CD4-positive, alpha-beta memory T cell (primary cell): ENCODE measurements around the gene CYTH4. TPM values are rescaled to one million over a fixed set of nuclear protein-coding genes. Genes with fewer than 3 reads are reported as not detected.
A peak's percentile ranks its signal among the peaks of the same experiment; 100 is the strongest.

Source experiments
- CTCF ChIA-PET: fragments of 350-600 bp; sonication (Branson Sonifier 250); formaldehyde crosslinking; loops from one replicate; lab custom pipeline; 2021; ENCODE audit warnings: inconsistent platforms; ENCODE audit not compliant: partially characterized antibody; lab: Charles Lee
- POLR2A ChIA-PET: fragments of 350-600 bp; sonication (Branson Sonifier 250); formaldehyde crosslinking; loops from one replicate; lab custom pipeline; 2021; ENCODE audit not compliant: partially characterized antibody; lab: Charles Lee
- DNase-seq, 5 donors: peaks; one replicate each; pipeline versions ENCODE4 v3.0.0 to v3.0.0-alpha.2; 2020 to 2022; ENCODE audit warnings: mixed read lengths in 1 of 5
- H3K27ac ChIP-seq: one replicate; pipeline ENCODE4 v1.7.0; 2013; ENCODE audit warnings: low read depth, low read length
- H3K27me3 ChIP-seq: 2 replicates; pipeline ENCODE4 v1.7.0; 2013; ENCODE audit warnings: mild to moderate bottlenecking, low read length, moderate library complexity; ENCODE audit not compliant: insufficient read depth
- H3K36me3 ChIP-seq: 2 replicates; pipeline ENCODE4 v1.7.0; 2013; ENCODE audit warnings: mild to moderate bottlenecking, low read length, moderate library complexity; ENCODE audit not compliant: insufficient read depth
- H3K4me1 ChIP-seq: 2 replicates; pipeline ENCODE4 v1.7.0; 2013; ENCODE audit warnings: mild to moderate bottlenecking, low read length, moderate library complexity; ENCODE audit not compliant: insufficient read depth
- H3K4me3 ChIP-seq, 2 donors: one replicate each; pipeline ENCODE4 v1.7.0; 2013; ENCODE audit warnings: low read length in 2 of 2, mild to moderate bottlenecking in 1 of 2
- H3K9me3 ChIP-seq, 2 donors: one replicate each; pipeline ENCODE4 v1.7.0; 2013; ENCODE audit warnings: low read length in 2 of 2, control low read depth in 1 of 2; ENCODE audit not compliant: control insufficient read depth in 1 of 2
- H3K27ac Mint-ChIP-seq, 7 donors: one replicate each; pipeline ENCODE4 v1.8.0; 2020 to 2021; ENCODE audit warnings: mixed read lengths in 7 of 7, mild to moderate bottlenecking in 6 of 7, inconsistent platforms in 3 of 7, moderate library complexity in 3 of 7
- H3K27me3 Mint-ChIP-seq, 2 donors: one replicate each; pipeline ENCODE4 v1.8.0; 2020 to 2021; ENCODE audit warnings: mixed read lengths in 2 of 2
- H3K36me3 Mint-ChIP-seq, 2 donors: one replicate each; pipeline ENCODE4 v1.8.0; 2020 to 2021; ENCODE audit warnings: mixed read lengths in 2 of 2, inconsistent platforms in 1 of 2, mild to moderate bottlenecking in 1 of 2
- H3K4me1 Mint-ChIP-seq, 4 donors: one replicate each; pipeline ENCODE4 v1.8.0; 2020 to 2021; ENCODE audit warnings: mixed read lengths in 4 of 4, mild to moderate bottlenecking in 1 of 4
- H3K4me3 Mint-ChIP-seq, 8 donors: one replicate each; pipeline ENCODE4 v1.8.0; 2020 to 2021; ENCODE audit warnings: mixed read lengths in 8 of 8, mild to moderate bottlenecking in 7 of 8, moderate library complexity in 6 of 8, inconsistent platforms in 3 of 8
- H3K9me3 Mint-ChIP-seq, 8 donors: one replicate each; pipeline ENCODE4 v1.8.0; 2020 to 2021; ENCODE audit warnings: mixed read lengths in 8 of 8, mild to moderate bottlenecking in 5 of 8, inconsistent platforms in 3 of 8, moderate library complexity in 1 of 8
- intact Hi-C: fragments of 100-400 bp; cut with micrococcal nuclease; formaldehyde crosslinking; loops from one replicate; pipeline ENCODE4 v1.15.1; 2023
- polyA plus RNA-seq, 2 donors: library from polyadenylated mRNA; unstranded; fragments of 300-500 nt; fragmentation: Illumina TruSeq; gene quantifications; one replicate each; pipeline ENCODE4 v1.2.3, GENCODE V29; 2021
- total RNA-seq, 2 experiments: library from RNA; stranded (reverse); gene quantifications; one replicate each; pipeline ENCODE4 v1.2.3, GENCODE V29; 2021

Gene CYTH4
- total and polyA plus RNA-seq, 4 experiments from 2014 or later, result 39.4 to 177 (median 113) TPM

DNA sequence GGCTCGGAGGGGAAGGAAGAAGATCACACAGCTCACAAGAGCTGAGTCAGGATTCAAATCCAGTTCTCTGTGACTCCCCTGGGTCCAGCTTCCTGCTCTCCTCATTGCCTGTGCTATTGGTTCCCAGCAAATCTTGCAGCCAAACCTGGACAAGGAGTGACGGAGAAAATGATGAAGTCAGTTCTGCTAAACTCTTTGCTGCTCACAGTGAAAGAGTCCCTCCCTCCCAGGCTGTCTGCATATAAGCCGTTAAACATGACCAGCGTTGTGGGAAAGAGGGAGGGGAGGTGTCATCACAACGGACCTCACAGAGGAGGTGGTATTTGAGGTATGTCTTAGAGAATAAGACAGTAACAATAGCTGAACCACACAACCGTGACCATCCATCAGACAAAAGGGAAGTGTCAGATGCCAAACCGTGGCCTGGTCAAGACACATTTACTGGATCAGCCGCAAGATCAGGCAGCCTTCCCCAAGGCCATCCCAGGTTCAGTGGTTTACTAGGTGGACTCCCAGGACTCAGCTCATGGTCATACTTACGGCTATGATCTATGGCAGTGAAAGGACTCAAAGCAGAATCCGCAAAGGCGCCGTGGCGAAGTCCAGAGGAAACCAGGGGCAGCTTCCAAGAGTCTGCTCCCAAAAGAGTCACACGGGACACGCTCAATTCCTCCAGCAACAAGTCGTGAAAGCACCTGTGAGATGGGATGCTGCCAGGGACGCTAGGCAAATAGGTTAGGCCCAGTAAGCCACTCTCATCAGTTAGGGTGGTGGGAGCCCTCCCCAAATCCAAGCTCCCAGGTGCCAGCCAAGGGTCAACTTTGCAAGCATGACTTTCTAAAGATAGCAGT is 2.8 kb upstream of the CYTH4 start:
- intact Hi-C loops, result no loop called here
- peak overlapping the region in 3 of 7 donors; percentile 2 to 35 (median 22) for H3K27ac Mint-ChIP-seq
- H3K9me3 Mint-ChIP-seq, result peaks cover 0 to 2% (median 0%) of the 10 kb centered on the region in 8 donors
- H3K4me3 Mint-ChIP-seq, result peak overlapping the region in 1 of 8 donors; percentile 39
- H3K27ac ChIP-seq, result no peak overlapping the region
- H3K4me1 Mint-ChIP-seq, result peaks cover 15 to 46% (median 23%) of the 10 kb centered on the region in 4 donors
- H3K4me1 ChIP-seq, result peaks cover 28% of the 10 kb centered on the region
- POLR2A ChIA-PET, result no interaction called here
- no peaks in the 10 kb centered on the region for H3K9me3 ChIP-seq
- DNase-seq, result no peak
- H3K4me3 ChIP-seq, result no peak overlapping the region
- no peaks in the 10 kb centered on the region for H3K36me3 ChIP-seq
- H3K27me3 Mint-ChIP-seq, result peaks cover 0 to 2% of the 10 kb centered on the region in 2 donors
- CTCF ChIA-PET, result interaction anchor here (1.4 to 5.0 kb wide), 3 partner anchors 19 to 27 kb away, joined by 3 to 23 read pairs (median 4); no protein-coding TSS in a partner anchor
- peaks cover 4 to 15% of the 10 kb centered on the region in 2 donors for H3K36me3 Mint-ChIP-seq
- H3K27me3 ChIP-seq, result no peaks in the 10 kb centered on the region

DNA sequence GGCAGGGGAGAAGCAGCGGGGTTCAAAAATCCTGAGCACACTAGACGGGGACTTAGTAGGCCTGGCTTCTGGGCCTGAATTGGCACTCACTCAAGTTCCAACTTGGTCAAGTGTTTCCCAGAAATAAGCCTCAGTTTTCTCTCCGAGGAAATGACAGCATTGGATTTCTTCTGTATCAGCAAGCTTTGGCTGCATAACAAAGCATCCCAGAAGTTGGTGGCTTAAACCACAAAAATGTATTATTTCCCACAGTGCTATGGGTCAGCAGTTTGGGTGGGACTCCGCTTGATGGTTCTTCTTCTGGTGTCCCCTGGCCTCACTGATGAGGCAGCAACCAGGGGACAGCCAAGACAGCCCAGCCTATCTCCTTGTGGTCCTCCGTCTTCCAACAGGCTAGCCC is 1.6 kb upstream of the CYTH4 start:
- H3K27me3 Mint-ChIP-seq, result peaks cover 0 to 2% of the 10 kb centered on the region in 2 donors
- no peak overlapping the region for H3K27ac ChIP-seq
- H3K36me3 Mint-ChIP-seq, result peaks cover 4 to 20% of the 10 kb centered on the region in 2 donors
- H3K4me1 Mint-ChIP-seq, result peaks cover 21 to 46% (median 30%) of the 10 kb centered on the region in 4 donors
- H3K9me3 ChIP-seq, result no peaks in the 10 kb centered on the region
- no peaks in the 10 kb centered on the region for H3K36me3 ChIP-seq
- H3K4me3 Mint-ChIP-seq, result peak overlapping the region in 2 of 8 donors; percentile 27 to 29
- intact Hi-C loops, result no loop called here
- no peak for DNase-seq
- H3K27me3 ChIP-seq, result no peaks in the 10 kb centered on the region
- peaks cover 0 to 2% (median 0%) of the 10 kb centered on the region in 8 donors for H3K9me3 Mint-ChIP-seq
- ChIA-PET CTCF (interaction anchor here (0.7 to 5.0 kb wide), 7 partner anchors 9 to 81 kb away, joined by 3 to 24 read pairs (median 6); no protein-coding TSS in a partner anchor), POLR2A (interaction anchor here (1.1 to 7.1 kb wide), 6 partner anchors 14 to 51 kb away, joined by 3 to 147 read pairs (median 24); partner anchors contain the start of gene RAC2)
- H3K4me3 ChIP-seq, result no peak overlapping the region
- peak overlapping the region in 2 of 7 donors; percentile 17 to 83 for H3K27ac Mint-ChIP-seq
- H3K4me1 ChIP-seq, result peaks cover 34% of the 10 kb centered on the region

DNA sequence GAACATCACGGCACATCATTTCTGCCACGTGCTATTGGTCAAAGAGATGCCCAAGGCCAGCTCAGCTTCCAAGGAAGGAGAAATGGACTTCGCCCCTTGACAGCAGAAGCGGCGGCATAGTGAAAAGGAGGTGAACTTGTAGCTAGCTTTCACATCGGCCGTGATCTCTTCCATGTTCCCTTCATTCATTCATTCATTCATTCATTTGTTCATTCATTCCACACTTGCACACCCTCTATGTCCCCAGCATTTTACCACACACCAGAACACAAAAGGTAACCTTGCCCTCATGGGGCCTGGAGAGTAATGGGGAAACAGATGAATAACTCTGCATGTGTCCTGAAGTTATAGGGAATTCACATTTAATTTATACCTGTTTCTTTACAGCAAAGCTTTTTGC is 1.1 kb upstream of the CYTH4 start:
- peaks cover 0 to 2% (median 0%) of the 10 kb centered on the region in 8 donors for H3K9me3 Mint-ChIP-seq
- Histone ChIP-seq H3K27me3 (no peaks in the 10 kb centered on the region), H3K4me3 (no peak overlapping the region), H3K27ac (peak overlapping the region; percentile 81), H3K4me1 (peaks cover 35% of the 10 kb centered on the region), H3K36me3 (peaks cover 5% of the 10 kb centered on the region), H3K9me3 (no peaks in the 10 kb centered on the region)
- H3K27ac Mint-ChIP-seq, result peak overlapping the region in 5 of 7 donors; percentile 36 to 97 (median 94)
- POLR2A ChIA-PET, result interaction anchor here (1.1 to 7.1 kb wide), 8 partner anchors 10 to 133 kb away, joined by 3 to 147 read pairs (median 14); partner anchors contain the start of gene RAC2
- H3K36me3 Mint-ChIP-seq, result peaks cover 6 to 25% of the 10 kb centered on the region in 2 donors
- H3K4me1 Mint-ChIP-seq, result peaks cover 24 to 46% (median 34%) of the 10 kb centered on the region in 4 donors
- H3K27me3 Mint-ChIP-seq, result no peaks in the 10 kb centered on the region
- H3K4me3 Mint-ChIP-seq, result peak overlapping the region in 6 of 8 donors; percentile 27 to 97 (median 94)
- no peak for DNase-seq
- CTCF ChIA-PET, result interaction anchor here (0.7 to 5.0 kb wide), 8 partner anchors 9 to 82 kb away, joined by 3 to 24 read pairs (median 6); no protein-coding TSS in a partner anchor
- intact Hi-C loops, result no loop called here

DNA sequence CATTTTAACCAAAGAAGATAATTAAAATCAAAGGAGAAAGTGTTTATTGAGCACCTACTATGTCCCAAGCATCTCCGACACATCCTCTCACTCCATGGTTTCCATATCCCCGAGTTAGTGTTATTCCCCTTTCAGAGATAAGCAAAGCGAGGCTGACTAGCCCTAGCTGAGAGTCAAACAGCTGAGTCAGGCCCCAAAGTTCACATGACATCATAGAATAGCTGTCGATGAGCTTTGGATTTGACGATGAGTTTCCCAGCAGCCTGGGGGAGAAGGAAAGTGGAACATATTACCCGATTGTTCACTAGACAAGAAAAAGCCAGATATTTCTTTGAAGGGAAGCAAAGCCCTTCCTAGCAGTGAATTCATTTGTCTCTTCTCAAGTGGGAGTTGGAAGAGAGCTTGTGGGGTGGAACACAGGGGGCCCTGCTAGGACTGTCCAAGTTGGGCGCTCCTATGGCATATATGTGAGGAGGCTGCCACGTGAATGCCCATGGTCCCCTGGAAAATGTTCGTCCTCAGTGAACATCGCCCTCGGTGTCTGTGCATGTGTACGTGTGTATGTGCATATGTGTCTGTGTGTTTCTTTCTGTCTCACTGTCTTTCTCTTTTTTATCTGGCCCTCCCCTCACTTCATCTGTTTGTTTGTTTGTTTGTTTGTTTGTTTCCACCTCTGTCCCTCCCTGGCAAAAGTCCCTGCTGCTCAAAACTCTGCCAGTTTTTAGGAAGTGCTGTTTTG is 493 bp upstream of the CYTH4 start:
- H3K4me1 Mint-ChIP-seq, result peaks cover 29 to 51% (median 40%) of the 10 kb centered on the region in 4 donors
- CTCF ChIA-PET, result interaction anchor here (1.0 to 5.0 kb wide), 8 partner anchors 10 to 82 kb away, joined by 3 to 24 read pairs (median 8); no protein-coding TSS in a partner anchor

DNA sequence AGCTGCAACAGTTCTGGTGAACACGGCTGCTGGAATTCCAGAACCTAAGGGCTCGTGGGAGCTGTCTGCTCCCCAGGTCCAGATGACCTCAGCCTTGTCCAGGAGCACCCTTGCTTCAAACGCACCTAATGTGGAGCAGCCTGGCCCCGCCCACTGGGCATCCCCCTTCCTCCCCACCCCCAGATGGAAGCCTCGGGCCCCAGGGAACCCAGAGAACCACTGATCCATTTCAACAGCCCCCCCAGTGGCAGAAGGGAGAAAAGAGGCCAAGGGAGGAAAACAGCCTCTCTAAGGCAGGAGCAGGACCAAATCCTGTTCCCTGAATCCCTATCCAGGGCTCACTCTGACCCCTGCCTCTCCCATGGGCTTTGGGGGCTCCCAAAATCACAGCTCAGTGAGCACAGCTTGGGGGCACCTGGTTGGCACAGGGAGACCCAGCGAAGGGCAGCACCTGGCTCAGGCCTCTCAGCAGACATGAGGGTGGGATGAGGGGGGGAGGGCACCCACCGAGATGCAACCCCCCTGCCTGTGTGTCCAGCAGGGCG is 1.2 kb downstream of the CYTH4 start:
- Histone ChIP-seq H3K4me3 (peak overlapping the region; percentile 98 to 99), H3K27me3 (no peaks in the 10 kb centered on the region), H3K36me3 (peaks cover 20% of the 10 kb centered on the region), H3K4me1 (peaks cover 54% of the 10 kb centered on the region), H3K27ac (peak overlapping the region; percentile 81), H3K9me3 (no peaks in the 10 kb centered on the region)
- intact Hi-C loops, result no loop called here
- H3K27ac Mint-ChIP-seq, result peak overlapping the region; percentile 83 to 99 (median 96)
- POLR2A ChIA-PET, result interaction anchor here (1.2 to 7.1 kb wide), 12 partner anchors 9 to 64 kb away, joined by 3 to 147 read pairs (median 5); partner anchors contain the start of gene RAC2
- no peaks in the 10 kb centered on the region for H3K27me3 Mint-ChIP-seq
- peaks cover 0 to 4% (median 0%) of the 10 kb centered on the region in 8 donors for H3K9me3 Mint-ChIP-seq
- peak in 2 of 5 donors; percentile 71 to 72 for DNase-seq
- CTCF ChIA-PET, result interaction anchor here (0.8 to 5.0 kb wide), 8 partner anchors 13 to 309 kb away, joined by 3 to 24 read pairs (median 6); no protein-coding TSS in a partner anchor
- H3K4me1 Mint-ChIP-seq, result peaks cover 35 to 64% (median 51%) of the 10 kb centered on the region in 4 donors
- H3K36me3 Mint-ChIP-seq, result peaks cover 22 to 44% of the 10 kb centered on the region in 2 donors
- peak overlapping the region; percentile 89 to 100 (median 94) for H3K4me3 Mint-ChIP-seq

More for the DNA sequence above, 493 bp upstream of the CYTH4 start:
- Histone ChIP-seq H3K27ac (peak overlapping the region; percentile 81), H3K4me3 (peak overlapping the region; percentile 98 to 99), H3K27me3 (no peaks in the 10 kb centered on the region), H3K36me3 (peaks cover 10% of the 10 kb centered on the region), H3K4me1 (peaks cover 41% of the 10 kb centered on the region), H3K9me3 (no peaks in the 10 kb centered on the region)
- no peaks in the 10 kb centered on the region for H3K27me3 Mint-ChIP-seq
- H3K4me3 Mint-ChIP-seq, result peak overlapping the region; percentile 89 to 100 (median 94)
- POLR2A ChIA-PET, result interaction anchor here (1.0 to 7.1 kb wide), 17 partner anchors 8 to 134 kb away, joined by 3 to 147 read pairs (median 4); partner anchors contain the start of gene RAC2
- H3K27ac Mint-ChIP-seq, result peak overlapping the region; percentile 83 to 99 (median 96)
- peaks cover 0 to 4% (median 0%) of the 10 kb centered on the region in 8 donors for H3K9me3 Mint-ChIP-seq
- H3K36me3 Mint-ChIP-seq, result peaks cover 12 to 31% of the 10 kb centered on the region in 2 donors
- DNase-seq, result no peak
- intact Hi-C loops, result loop anchor here (1.0 kb wide), 1 partner anchor 15 kb away; no protein-coding TSS in a partner anchor
